Peyer's patch (tissue), 4 donors: ENCODE measurements around the gene DLAT.

Experiments used
- POLR2A ChIP-seq, 2 donors: fragments of 450-650 bp; IDR thresholded peaks; one replicate each; pipeline ENCODE4 v1.5.1; 2017; ENCODE audit warnings: antibody characterized with exemption in 2 of 2, mild to moderate bottlenecking in 2 of 2, moderate library complexity in 2 of 2
- TF ChIP-seq, protein P1 (sequence below), 6 experiments: fragments of 450-650 bp in 4 of 6; fragments of 200-600 bp in 2 of 6; sonication (generic) in 1 of 6; IDR thresholded peaks; one replicate each; pipeline ENCODE4 v1.5.1; 2017 to 2019; ENCODE audit warnings: antibody characterized with exemption in 6 of 6, mild to moderate bottlenecking in 3 of 6, moderate library complexity in 1 of 6

DNA sequence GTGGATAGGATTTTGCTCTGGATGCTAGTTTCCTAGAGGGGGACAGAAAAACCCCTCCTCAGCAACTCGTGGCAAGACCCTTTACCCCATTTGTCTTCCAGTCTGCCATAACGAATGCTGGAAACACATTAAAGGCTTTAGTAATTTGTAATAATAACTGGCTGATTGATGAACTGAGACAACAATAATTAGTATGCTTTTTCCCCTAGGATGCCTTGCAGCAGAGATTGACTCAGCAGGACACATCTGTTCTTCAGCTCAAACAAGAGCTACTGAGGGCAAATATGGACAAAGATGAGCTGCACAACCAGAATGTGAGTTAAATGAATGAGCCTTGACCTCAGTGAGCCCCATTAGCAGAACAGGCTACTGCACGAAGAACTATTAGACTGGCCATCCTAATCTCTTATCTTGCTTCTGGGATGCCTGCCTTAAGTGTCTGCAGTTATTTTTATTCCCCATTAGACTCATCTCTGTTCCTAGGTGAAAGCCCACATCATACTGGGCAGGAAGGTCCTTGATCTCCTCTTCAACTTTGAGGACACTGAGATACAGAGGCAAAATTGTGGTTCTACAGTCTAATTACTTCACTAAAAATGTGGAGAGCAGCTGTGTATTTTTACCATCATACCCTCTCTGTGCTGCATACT lies 32.9 kb upstream of the DLAT start:
- TF ChIP-seq, protein P1, sequence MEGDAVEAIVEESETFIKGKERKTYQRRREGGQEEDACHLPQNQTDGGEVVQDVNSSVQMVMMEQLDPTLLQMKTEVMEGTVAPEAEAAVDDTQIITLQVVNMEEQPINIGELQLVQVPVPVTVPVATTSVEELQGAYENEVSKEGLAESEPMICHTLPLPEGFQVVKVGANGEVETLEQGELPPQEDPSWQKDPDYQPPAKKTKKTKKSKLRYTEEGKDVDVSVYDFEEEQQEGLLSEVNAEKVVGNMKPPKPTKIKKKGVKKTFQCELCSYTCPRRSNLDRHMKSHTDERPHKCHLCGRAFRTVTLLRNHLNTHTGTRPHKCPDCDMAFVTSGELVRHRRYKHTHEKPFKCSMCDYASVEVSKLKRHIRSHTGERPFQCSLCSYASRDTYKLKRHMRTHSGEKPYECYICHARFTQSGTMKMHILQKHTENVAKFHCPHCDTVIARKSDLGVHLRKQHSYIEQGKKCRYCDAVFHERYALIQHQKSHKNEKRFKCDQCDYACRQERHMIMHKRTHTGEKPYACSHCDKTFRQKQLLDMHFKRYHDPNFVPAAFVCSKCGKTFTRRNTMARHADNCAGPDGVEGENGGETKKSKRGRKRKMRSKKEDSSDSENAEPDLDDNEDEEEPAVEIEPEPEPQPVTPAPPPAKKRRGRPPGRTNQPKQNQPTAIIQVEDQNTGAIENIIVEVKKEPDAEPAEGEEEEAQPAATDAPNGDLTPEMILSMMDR (IDR thresholded peaks at IDR 0.05), result no peak
- TF ChIP-seq POLR2A (IDR thresholded peaks at IDR 0.05), result no peak
